ENCODE measurements around the gene TSPAN10. TPM values are rescaled to one million over a fixed set of nuclear protein-coding genes. Genes with fewer than 3 reads are reported as not detected.
A peak's percentile ranks its signal among the peaks of the same experiment; 100 is the strongest.

Gene TSPAN10
- total RNA-seq, 4 donors from 2014 or later: 0.19 to 2.1 (median 0.72) TPM; not detected in 1

DNA sequence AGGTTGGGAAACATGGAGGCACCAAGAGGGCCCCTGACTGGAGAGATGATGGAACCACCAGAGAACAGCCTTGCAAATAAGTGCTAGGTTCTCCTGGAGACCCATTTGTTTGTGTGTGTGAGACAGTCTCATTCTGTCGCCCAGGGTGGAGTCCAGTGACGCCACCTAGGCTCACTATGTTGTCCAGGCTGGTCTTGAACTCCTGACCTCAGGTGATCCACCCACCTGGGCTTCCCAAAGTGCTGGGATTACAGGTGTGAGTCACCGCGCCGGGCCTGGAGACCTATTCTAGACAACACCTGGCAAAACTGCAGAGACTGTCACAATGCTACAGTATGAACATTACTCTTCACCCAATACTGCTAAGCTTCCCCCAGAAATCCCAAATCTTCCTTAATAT is 1.6 kb upstream of the TSPAN10 start:
- WGBS, 2 donors: 19 to 92% methylated on average over 5 of the region's 5 CpGs
- H3K27ac ChIP-seq: peak overlapping the region in 3 of 4 donors; percentile 92 to 99 (median 95)
- intact Hi-C loops (cut with DNase I): no loop called here

DNA sequence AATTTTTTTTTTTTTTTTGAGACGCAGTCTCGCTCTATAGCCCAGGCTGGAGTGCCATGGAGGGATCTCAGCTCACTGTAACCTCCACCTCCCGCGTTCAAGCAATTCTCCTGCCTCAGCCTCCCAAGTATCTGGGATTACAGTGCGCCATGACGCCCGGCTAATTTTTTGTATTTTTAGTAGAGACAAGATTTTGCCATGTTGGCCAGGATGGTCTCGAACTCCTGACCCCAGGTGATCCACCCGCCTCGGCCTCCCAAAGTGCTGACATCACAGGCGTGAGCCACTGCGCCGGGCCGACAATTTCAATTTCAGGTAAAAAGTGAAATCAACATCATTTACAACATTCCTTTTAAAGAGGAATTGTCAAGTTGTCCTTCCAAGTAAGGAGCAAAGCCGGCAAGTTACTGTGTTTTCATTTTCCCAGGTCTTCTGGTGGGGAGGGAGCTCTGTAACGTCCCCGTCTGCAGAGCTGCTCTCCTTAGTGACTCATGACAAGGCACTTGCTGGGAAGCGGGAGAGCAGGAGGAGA is 957 bp upstream of the TSPAN10 start:
- TF ChIP-seq, protein P1, sequence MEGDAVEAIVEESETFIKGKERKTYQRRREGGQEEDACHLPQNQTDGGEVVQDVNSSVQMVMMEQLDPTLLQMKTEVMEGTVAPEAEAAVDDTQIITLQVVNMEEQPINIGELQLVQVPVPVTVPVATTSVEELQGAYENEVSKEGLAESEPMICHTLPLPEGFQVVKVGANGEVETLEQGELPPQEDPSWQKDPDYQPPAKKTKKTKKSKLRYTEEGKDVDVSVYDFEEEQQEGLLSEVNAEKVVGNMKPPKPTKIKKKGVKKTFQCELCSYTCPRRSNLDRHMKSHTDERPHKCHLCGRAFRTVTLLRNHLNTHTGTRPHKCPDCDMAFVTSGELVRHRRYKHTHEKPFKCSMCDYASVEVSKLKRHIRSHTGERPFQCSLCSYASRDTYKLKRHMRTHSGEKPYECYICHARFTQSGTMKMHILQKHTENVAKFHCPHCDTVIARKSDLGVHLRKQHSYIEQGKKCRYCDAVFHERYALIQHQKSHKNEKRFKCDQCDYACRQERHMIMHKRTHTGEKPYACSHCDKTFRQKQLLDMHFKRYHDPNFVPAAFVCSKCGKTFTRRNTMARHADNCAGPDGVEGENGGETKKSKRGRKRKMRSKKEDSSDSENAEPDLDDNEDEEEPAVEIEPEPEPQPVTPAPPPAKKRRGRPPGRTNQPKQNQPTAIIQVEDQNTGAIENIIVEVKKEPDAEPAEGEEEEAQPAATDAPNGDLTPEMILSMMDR (IDR thresholded peaks at IDR 0.05): no peak
- TF ChIP-seq POLR2A (IDR thresholded peaks at IDR 0.05): no peak
- H3K9me3 ChIP-seq: no peaks in the 10 kb centered on the region
- peak overlapping the region; percentile 80 to 98 (median 90) for H3K4me3 ChIP-seq
- H3K27me3 ChIP-seq: no peaks in the 10 kb centered on the region
- peaks cover 0 to 13% (median 0%) of the 10 kb centered on the region in 3 donors for H3K36me3 ChIP-seq
- intact Hi-C loops (cut with DNase I): no loop called here
- peaks cover 12 to 50% (median 25%) of the 10 kb centered on the region in 3 donors for H3K4me1 ChIP-seq
- H3K27ac ChIP-seq: peak overlapping the region; percentile 92 to 99 (median 96)
- DNase-seq: no peak
- WGBS, 2 donors: 34 to 35% methylated on average over 18 of the region's 18 CpGs

More for the DNA sequence above, 1.6 kb upstream of the TSPAN10 start:
- Histone ChIP-seq H3K4me1 (peaks cover 12 to 50% (median 25%) of the 10 kb centered on the region in 3 donors), H3K27me3 (no peaks in the 10 kb centered on the region), H3K4me3 (peak overlapping the region in 3 of 4 donors; percentile 88 to 98 (median 91)), H3K36me3 (peaks cover 0 to 19% (median 0%) of the 10 kb centered on the region in 3 donors), H3K9me3 (no peaks in the 10 kb centered on the region)
- DNase-seq: no peak
- TF ChIP-seq, protein P1 (IDR thresholded peaks at IDR 0.05): no peak
- TF ChIP-seq POLR2A (IDR thresholded peaks at IDR 0.05): no peak

- Histone ChIP-seq H3K4me3 (no peak overlapping the region), H3K9me3 (no peaks in the 10 kb centered on the region), H3K4me1 (peaks cover 17 to 53% (median 36%) of the 10 kb centered on the region in 3 donors), H3K36me3 (no peaks in the 10 kb centered on the region), H3K27me3 (no peaks in the 10 kb centered on the region), H3K27ac (no peak overlapping the region)
- intact Hi-C loops (cut with DNase I): no loop called here
- no peak for TF ChIP-seq POLR2A (IDR thresholded peaks at IDR 0.05)
- TF ChIP-seq, protein P1 (IDR thresholded peaks at IDR 0.05): no peak
- no peak for DNase-seq
- 61 to 70% methylated on average over 4 of the region's 4 CpGs for WGBS, 2 donors
These were observed 1.7 kb downstream of the TSPAN10 start for GRCh38 chr17:81638683-81639082.

DNA sequence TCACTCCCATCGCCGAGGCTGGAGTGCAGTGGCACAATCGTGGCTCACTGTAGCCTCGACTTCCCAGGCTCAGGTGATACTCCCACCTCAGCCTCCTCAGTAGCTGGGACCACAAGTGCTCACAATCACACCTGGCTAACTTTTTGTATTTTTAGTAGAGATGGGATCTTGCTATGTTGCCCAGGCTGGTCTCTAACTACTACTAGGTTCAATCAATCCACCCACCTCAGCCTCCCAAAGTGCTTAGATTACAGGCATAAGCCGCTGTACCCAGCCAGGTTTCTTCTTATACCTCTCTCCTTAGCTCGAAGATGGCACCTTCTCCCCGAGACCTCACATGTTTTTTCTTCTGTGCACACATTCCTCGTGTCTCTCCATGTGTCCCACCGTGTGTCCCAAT is 3.0 kb downstream of the TSPAN10 start:
- DNase-seq: no peak
- H3K9me3 ChIP-seq: no peaks in the 10 kb centered on the region

More for the DNA sequence above, 3.0 kb downstream of the TSPAN10 start:
- peaks cover 17 to 40% (median 25%) of the 10 kb centered on the region in 3 donors for H3K4me1 ChIP-seq
- WGBS, 2 donors: 85 to 90% methylated on average over 9 of the region's 9 CpGs
- intact Hi-C loops (cut with DNase I): no loop called here
- no peak overlapping the region for H3K27ac ChIP-seq
- no peaks in the 10 kb centered on the region for H3K27me3 ChIP-seq
- no peak overlapping the region for H3K4me3 ChIP-seq
- H3K36me3 ChIP-seq: no peaks in the 10 kb centered on the region
- no peak for TF ChIP-seq POLR2A (IDR thresholded peaks at IDR 0.05)
- TF ChIP-seq, protein P1 (IDR thresholded peaks at IDR 0.05): no peak
